ENCODE measurements around the gene HOXD9.

HOXD9 gene

DNA sequence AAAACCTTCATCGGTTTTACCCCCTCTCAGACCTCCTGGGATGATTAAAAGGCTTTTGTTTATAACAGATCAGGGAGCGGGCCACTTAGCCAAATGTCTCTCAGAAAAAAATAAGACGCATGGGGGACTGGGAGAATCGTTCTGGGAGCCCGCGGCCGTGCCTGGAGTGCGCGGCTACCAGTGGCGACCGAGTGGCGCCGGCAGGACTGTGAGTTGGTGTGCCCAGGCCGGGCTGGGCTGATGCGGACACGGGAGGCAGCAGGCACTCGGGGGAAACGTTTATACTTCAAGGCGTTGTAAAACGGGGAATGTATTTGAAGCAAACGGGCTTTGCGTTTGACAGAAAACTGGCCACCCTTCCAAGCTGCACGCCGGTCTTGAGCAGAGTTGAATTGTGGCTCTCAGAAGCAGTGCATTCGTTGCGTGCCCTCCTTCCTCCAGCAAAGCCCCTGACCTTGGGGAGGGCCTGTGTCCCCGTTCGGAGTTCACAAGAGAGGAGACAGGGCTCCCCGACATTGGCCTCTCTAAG, 10.6 kb upstream of the HOXD9 start:
- no peak for DNase-seq

DNA sequence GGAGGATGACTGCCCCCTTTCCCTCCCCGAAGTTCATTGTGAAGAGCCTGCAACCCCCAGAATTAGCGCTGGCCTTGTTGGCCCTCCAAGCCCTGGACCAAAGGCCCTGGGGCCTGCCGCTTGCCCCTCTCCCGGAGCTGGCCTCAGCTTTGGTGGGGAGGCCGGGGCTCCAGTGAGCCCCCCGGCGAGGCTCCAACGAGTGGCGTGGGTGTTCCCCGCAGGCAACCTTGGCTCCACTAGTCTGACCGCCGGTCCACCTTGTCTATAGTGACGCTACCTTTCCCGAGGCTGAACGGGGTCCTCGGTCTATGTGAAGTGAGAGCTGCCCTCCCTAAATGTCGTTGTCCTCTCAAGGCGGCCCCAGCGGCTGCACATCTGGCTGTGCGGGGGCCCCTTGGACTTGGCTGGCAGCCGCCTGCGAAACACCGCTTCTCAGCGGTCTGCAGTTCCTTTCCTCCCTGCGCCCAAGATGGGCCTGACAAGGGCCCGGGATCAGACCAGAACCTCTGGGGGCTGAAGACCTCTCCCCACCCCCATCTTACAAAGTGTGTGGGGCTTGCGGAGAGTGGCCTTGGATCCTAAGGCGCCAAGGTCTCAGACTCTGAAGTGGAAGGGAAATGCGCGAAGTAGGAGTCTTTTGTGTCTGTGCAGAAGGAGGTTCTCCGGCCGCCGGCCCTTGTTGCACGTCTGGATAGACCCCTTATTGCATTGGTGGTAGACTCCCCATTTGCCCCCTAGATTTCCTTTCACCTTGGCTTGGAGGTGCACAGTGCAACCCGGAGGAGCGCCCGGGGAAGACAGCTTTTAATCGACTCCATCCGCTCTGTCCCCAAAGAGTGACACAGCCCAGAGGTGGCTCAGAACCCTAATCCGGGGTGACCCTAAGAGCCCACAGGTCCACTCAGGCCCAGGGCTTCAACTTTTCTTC, 9.9 kb upstream of the HOXD9 start:
- no peak for DNase-seq

DNA sequence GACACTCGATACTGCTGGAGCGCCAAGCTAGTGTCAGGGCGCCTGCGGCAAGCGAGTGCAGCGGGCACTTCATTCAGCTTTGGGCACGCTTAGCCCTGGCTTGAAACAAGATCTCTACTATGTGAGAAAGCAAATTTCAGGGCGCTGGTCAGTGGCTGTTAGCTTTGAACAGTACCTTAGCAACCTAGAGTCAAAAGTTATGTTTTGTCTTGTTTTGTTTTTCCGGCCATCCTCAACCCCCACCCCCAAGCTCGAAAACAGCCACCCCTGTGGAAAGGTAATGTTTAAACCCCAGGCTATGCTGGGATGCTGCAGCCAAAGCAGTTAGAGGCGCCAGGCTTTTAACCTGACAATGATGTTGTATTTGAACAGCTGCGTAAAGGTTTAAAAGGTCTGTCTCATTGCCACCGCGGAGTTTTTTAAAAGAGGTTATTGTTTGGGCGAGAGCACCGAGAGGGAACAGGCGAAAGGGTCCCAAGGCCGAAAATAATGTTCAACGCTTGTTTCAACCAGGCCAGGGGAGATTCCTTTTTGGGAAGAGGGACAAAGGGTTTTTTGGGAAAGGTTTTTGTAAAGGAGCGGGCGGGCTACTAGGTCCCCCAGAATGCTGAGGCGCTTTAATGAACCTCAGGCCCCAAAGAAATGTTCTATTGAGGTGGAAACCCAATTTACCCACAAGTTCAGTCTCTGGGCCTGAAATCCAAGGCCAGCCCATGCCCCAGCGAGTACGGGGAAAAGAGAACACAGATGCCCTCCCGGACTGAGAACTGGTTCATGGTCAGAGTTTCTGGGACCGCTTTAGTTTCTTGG, 8.2 kb upstream of the HOXD9 start:
- DNase-seq: peak; percentile 90

DNA sequence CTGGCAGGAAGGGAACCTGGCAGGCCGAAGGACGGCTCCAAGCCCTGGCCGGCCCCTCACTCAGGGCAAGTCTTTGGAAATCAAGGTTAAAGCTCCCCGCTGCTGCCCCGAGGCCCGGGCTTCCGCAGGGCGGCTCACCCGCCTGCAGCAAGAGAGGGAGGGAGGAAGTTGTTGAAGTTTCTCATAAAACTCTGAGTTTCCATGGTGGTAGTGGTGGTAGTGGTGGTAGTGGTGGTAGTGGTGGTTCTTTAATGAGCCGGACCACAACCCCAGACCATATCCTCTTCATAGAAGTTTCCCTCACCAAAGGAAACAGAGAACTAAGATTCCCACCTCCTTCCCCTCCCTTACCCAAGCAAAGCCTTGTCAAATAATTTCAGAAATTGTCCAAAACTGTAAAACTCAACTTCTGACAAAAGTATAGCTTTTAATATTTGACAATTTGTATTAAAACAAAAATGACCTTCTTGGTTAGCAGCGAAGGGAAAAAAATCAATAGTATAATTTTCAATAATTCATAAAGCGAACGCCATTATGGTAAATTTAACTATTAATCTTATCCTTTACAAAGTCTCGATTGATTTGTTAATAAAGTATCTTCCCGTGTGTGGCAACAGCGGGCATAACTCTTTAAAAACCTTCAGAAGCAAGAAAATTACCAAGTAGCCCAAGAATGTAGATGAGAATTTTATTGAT, 7.4 kb upstream of the HOXD9 start:
- no peak for DNase-seq

DNA sequence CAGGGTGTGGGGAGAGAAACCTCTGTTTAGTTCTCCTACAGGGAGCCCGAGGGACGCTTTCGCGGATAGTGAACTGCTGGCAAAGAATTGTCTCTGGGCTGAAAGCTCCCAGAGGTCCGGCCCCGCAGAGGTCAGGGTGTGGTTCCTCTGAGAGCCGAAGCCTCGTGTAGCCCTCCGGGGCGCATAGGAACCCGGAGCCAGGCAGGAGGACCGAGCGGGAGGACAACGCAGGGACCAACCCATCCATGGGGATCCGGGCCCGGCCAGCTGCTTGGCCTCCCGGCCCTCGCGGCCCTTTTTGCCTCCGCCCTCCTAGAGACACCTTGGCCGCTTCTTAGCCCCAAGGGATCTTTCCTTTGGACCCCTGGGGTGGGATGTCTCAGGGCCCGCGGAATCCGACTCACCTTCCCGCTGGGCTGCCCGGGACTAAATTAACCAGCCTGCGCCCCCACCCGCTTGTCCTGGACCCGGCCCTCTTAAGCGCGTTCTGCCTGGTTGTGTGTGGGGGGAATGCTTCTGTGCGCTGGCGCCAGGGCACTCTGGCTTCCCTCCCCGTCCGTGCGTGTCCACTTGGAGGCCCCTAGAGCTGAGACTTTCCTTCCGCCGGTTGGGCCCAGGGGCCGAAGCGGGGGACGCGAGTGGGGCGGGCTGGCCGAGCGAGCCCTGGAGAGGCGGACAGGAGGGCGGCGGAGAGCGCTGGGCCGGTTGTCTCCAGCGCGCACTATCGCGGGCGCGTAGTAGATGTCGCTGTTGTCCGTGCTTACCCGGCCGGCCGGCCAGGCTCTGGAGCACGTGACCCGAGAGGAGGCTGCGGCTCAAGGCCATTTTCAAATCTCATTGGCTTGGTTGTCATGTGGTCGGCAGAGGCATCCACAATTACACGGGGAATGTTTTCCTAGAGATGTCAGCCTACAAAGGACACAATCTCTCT, 6.4 kb upstream of the HOXD9 start, which contains the start of gene HOXD10:
Gene HOXD10, plus strand, starts transcription at position 896 of the 931 bp plus-strand sequence. CDS start 56 bp downstream, outside the sequence.
- peak; percentile 86 for DNase-seq

DNA sequence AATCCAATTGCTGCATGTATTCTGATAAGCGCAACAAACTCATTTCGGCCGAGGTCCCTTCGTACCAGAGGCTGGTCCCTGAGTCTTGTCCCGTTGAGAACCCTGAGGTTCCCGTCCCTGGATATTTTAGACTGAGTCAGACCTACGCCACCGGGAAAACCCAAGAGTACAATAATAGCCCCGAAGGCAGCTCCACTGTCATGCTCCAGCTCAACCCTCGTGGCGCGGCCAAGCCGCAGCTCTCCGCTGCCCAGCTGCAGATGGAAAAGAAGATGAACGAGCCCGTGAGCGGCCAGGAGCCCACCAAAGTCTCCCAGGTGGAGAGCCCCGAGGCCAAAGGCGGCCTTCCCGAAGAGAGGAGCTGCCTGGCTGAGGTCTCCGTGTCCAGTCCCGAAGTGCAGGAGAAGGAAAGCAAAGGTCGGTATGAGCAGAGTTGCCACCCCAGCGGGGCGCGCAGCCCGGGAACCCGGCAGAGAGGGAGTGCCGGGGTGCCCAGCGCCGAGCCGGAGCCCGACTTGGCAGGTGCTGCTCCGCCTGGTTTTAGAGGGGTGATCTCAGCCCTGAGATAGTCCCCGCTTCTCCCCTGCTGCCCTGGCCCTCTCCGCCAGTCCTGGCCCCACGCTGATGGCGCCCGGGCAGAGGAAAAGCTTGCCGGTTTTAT, 5.2 kb upstream of the HOXD9 start:
- DNase-seq: no peak

DNA sequence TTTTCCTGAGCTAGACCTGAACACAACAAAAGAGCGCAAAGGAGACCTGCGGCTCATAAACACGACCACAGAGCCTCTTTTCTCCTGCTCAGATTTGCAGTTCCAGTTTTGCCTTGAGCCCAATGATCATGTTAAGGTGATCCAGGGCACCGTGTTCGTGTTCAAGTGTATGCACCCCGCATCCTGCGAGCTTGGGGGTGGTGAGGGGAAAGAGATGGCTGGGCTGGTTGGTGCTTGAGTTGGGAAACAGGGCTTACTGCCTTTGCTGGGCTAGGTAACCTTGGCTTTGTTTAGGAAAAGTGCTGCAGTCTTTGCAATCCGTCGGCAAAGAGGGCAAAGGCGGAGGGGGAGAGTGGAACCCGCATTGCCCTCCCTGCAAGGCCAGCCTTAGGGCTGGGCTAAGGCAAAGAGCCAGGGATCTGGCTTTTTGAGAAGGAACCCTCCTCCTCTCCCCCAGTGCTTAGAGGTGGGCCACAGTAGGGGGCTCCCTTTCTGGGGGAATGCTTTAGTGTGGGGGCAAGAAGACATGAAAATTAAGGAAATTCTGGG, 4.6 kb upstream of the HOXD9 start:
- DNase-seq: no peak

DNA sequence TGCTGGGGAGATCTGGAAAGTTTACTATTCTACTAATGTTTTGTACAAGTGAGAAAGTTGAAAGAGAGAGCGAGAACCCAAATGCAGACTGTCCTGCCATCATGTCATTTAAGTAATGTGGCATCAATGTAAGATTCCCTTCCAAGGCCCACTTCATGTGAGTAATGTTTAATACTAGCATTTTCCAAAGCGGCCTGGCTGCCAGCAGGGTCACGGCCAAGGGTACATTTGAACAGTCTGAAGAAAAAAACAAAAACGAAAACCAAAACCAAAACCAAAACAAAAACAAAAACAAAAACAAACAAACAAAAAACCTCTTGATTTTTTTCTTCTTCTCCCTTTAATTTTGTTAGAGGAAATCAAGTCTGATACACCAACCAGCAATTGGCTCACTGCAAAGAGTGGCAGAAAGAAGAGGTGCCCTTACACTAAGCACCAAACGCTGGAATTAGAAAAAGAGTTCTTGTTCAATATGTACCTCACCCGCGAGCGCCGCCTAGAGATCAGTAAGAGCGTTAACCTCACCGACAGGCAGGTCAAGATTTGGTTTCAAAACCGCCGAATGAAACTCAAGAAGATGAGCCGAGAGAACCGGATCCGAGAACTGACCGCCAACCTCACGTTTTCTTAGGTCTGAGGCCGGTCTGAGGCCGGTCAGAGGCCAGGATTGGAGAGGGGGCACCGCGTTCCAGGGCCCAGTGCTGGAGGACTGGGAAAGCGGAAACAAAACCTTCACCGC, 3.7 kb upstream of the HOXD9 start:
- DNase-seq: peak; percentile 66

DNA sequence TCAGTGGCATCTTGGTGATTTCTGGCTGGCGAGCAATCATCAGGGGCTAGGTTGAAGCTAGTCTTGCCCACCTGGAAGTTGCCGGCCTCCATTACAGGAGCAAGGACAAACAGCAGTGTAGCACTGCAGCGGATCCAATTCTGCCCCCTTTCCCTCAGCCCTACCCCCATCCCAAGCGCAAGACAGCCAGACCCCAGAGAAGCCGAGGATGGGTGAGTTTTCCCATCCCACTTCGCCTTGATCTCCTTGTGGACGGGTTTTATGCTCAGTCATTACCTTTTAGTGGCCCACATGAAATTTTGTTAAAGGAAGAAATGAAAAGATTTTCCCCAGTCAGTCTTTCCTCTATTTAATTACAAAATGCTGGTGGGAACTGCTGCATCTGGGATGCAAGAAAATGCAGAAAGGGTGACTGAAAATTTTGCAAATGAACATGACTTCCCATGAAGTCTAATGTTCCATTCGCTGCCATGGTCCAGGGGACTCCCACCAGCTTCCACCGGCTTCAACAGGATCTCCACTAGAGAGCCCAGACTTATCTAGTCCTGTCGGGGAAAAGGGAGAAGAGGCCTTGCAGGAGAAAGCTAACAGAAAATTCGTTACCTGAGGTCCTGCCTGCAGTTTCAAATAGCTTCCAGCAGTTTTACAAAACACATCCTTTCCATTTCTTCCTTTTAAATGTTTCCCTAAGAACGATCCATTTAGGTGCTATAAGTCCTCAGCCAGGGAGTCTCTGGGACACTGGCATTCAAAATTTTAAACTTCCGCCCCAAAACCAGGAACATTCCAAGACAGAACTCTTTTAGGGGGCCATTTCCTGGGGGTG, 1.9 kb upstream of the HOXD9 start:
- DNase-seq: no peak

DNA sequence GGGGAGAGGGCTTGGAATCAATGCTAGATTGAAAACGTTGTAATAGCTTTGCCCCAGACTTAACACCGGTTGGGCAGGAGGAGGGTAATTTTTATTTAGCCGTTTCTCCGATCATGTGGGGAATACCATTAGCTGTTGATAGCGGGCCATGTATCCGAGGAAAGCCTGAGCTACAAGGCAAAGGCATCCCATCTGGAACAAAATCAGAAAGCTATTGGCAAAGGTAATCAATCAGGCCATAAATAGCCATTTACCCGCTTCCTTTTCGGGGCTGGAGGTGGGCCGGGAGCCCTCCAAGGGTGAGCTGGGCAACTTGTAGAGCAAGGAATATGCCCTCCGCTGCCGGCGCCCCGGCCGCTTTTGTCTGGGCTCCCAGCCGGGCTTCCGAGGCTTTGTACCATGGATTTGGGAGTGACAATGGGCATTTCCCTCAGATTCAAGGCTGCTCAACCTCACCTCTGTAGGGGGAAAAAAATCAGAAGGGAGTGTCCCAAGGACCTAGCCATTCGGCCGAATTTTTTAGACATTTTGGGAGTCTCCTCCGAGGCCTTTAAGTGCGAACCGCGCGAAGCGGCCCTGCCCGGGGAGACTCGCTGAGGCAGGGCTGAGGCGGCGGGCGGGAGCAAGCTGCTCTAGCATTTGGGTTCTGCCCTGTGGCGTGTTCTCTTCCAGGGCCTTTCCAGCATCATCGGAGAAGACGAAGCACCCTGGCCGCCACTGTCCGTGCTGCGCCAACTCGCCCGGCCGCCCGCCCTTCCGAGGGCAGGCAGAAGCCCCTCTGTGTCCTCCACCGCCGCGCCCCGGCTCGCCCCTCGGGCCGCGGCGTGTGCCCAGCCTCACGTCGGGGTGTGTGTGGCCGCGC, 1.1 kb upstream of the HOXD9 start:
- DNase-seq: no peak

DNA sequence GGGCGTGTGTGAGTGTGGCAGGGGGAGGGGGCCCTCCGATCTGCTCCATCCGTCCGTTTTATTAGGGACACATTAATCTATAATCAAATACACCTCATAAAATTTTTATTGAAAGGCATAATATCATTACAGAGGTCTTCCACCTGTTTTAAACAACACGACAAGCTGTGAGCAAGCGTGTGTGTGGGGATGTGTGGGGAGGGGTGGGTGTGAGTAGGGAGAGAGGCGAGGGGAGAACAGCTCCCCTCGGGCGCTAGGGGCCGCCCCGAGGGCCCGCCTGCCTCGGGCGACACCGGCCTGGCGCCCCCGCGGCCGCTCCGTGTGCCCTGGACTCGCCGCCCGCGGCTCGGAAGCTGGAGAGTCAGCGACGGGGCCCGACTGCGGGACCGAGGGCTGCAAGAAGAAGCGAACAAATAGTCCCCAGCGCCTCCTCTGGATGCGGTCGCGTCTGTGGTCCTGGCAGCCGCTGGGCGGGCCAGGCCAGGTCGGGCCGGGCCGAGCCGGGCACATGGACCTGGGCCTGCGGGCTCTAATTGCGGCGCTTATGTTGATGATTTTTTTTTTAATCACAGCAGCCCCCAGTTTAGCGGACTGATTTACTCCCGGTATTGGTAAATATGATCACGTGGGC, 352 bp upstream of the HOXD9 start:
- no peak for DNase-seq

DNA sequence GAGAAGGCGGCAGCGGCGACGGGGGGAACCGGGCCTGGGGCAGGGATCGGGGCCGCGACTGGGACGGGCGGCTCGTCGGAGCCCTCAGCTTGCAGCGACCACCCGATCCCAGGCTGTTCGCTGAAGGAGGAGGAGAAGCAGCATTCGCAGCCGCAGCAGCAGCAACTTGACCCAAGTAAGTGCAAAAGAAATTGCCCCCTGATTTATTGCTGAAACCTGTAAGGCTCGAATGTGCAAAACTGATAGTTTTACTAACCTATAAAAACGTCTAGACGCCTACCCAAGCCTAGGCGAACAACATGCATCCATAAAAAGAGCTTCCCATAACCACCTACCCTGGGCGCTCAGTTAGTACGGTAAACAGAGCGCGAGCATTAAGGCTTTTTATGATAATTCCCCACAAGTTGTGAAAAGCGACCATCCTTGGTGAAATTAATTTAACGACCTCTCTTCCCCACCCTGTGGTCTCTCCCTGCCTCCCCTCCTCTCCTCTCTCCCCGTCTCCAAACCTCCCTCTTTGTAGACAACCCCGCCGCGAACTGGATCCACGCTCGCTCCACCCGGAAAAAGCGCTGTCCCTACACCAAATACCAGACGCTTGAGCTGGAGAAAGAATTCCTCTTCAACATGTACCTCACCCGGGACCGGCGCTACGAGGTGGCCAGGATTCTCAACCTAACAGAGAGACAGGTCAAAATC, 1.0 kb downstream of the HOXD9 start:
- no peak for DNase-seq

DNA sequence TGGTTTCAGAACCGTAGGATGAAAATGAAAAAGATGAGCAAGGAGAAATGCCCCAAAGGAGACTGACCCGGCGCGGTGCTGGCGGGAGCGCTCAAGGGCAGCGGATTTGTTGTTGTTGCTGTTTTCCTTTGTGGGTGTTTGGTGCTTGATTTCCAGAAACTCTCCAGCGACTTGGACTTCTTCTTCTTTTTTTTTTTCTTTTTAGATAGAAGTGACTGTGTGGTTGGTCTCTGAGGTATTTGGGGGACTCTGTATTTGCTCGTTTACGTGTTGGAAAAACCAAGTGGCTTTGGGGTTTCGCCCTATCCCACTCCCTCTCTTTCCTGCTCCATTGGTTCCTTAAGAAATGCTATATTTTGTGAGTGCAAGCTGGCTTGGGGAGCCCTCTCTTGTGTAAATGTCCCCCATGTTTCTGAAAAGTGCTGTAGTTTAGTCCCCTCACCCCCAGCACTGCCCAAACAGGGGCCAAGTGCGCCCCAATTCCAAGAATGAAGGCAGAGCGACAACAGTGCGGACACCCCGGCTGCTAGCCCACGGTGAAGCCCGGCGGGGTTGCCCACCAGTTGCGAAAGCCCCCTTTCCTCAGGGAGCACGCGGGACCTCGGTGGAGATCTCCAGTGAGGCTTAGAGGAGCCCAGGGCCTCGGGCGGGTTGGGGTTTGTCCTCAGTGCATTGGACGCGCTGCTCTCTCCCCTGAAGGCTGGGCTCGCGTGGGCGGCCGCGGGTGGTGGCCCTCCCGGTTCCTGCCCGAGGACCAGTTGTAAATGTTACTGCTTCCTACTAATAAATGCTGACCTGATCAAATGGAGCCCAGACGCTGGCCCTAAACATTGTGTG, 1.8 kb downstream of the HOXD9 start:
- no peak for DNase-seq

DNA sequence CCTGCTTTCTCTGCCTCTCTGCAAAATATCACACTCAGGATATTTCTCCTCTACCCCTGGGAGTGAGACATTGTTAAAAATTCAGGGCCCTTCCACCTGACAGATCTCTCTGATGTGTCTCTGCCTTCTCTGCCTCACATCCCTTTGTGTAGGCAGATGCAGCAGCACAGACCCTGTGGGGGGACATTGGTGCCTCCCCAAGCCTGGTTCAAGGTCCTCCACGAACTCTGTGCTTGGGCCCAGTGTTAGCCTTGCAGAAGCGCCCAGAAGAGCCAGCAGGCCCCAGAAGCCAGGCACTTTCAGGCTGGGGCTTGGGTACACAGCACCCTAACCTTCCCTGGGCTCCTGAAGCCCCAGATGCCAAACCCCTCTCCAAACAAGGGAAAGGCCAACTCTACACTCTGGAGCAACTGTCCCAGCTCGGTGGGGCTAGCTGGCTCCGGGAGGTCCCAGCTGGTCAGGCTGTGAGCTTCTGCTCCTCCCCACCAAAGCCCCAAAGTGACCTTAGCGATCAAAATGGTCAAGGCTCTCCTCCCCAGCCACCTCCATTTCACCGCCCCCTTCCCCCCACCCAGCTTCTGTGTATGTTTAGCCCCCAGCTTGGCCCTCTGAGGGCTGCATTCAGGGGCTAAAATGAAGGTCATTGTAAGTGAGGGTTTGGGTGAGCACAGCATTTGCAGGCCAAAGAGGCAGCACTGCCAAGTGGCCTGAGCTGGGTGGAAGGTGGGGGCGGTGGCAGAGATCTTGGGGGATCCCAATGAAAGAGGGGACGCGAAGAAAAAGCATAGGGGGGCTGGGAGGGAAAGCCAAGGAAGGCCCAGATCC, 2.6 kb downstream of the HOXD9 start:
- no peak for DNase-seq

DNA sequence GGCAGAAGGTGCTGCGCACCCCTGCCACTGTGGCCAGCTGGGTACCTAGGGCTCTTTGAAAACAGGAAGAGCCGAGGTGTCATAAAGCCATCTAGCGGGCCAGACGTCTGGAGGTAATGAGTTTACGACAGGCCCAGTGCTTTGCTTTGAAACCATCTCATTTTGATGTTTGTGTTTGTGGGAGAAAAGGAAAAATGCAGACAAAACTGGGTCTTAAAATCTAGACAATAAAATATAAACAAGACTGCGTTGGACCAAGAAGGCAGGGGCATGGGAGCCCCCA, 3.2 kb downstream of the HOXD9 start:
- DNase-seq: no peak
